GM12878 (cell line): ENCODE data around the gene HOXB2. TPM values are rescaled to one million over a fixed set of nuclear protein-coding genes. Genes with fewer than 3 reads are reported as not detected.
A peak's percentile ranks its signal among the peaks of the same experiment; 100 is the strongest.

ENCODE experiments used
- ATAC-seq: fragments of 200-7000 bp; cut with Tn5 transposase; 3 replicates; pipeline ENCODE4 v1.9.1; 2020; ENCODE audit warnings: mild to moderate bottlenecking, moderate library complexity
- BruUV-seq: library from RNA; stranded (reverse); fragments of 400-500 nt; replicated peaks from 2 replicates; lab custom pipeline; 2021; lab: Mats Ljungman, UMichigan
- CTCF ChIA-PET: fragments of 300-600 bp; sonication (Branson Sonifier 250); formaldehyde crosslinking; extraction: SDS; loops from one replicate; lab custom pipeline; 2021; ENCODE audit warnings: inconsistent platforms; lab: Yijun Ruan, JAX
- POLR2A ChIA-PET: fragments of 350-600 bp; formaldehyde crosslinking; extraction: SDS; loops from one replicate; lab custom pipeline; 2021; ENCODE audit warnings: inconsistent platforms; lab: Charles Lee
- RAD21 ChIA-PET: fragments of 300-600 bp; sonication (Branson Sonifier 250); formaldehyde crosslinking; loops from one replicate; lab custom pipeline; 2023; ENCODE audit warnings: antibody characterized with exemption; ENCODE audit not compliant: unreplicated experiment; lab: Charles Lee
- SMC1A ChIA-PET: fragments of 300-600 bp; sonication (Branson Sonifier 250); formaldehyde crosslinking; loops from one replicate; lab custom pipeline; 2023; ENCODE audit not compliant: unreplicated experiment, uncharacterized antibody; lab: Charles Lee
- DNase-seq: peaks from one replicate; pipeline ENCODE4 v3.0.0-alpha.2; 2011; ENCODE audit warnings: low read depth, low spot score
- FAIRE-seq: peaks from 3 replicates; lab custom pipeline; 2011; peaks lifted over from hg19 to GRCh38; lab: Jason Lieb, UNC
- H2AFZ ChIP-seq: 2 replicates; pipeline ENCODE4 v1.6.0; 2011; ENCODE audit warnings: low read depth, low read length, control low read depth; ENCODE audit not compliant: control insufficient read depth
- H3K27ac ChIP-seq: 2 replicates; pipeline ENCODE4 v1.5.1; 2011; ENCODE audit warnings: control low read depth; ENCODE audit not compliant: control insufficient read depth, insufficient read depth
- H3K27me3 ChIP-seq, 2 experiments: replicated peaks in 1 of 2; 2 replicates each; pipeline versions ENCODE4 v1.6.0 to v1.6.1; 2011; ENCODE audit warnings: low read length in 1 of 2; ENCODE audit not compliant: control insufficient read depth in 2 of 2, insufficient read depth in 2 of 2
- H3K36me3 ChIP-seq, 2 experiments: 2 replicates each; pipeline ENCODE4 v1.5.1; 2011; ENCODE audit warnings: low read length in 1 of 2; ENCODE audit not compliant: control insufficient read depth in 2 of 2, insufficient read depth in 2 of 2
- H3K4me1 ChIP-seq: 2 replicates; pipeline ENCODE4 v1.6.1; 2011; ENCODE audit warnings: mild to moderate bottlenecking, low read length, moderate library complexity, mixed read lengths; ENCODE audit not compliant: control insufficient read depth, insufficient read depth
- H3K4me2 ChIP-seq: 2 replicates; pipeline ENCODE4 v1.6.0; 2011; ENCODE audit warnings: control low read depth; ENCODE audit not compliant: control insufficient read depth, insufficient read depth
- H3K4me3 ChIP-seq: fragments of 200-600 bp; sonication (generic); 2 replicates; pipeline ENCODE4 v1.5.1; 2016
- H3K79me2 ChIP-seq: 2 replicates; pipeline ENCODE4 v1.6.0; 2011; ENCODE audit warnings: low read length; ENCODE audit not compliant: control insufficient read depth, insufficient read depth
- H3K9ac ChIP-seq: 2 replicates; pipeline ENCODE4 v1.8.0; 2011; ENCODE audit warnings: low read length, control low read depth, mixed read lengths; ENCODE audit not compliant: control insufficient read depth, insufficient read depth
- H3K9me3 ChIP-seq: replicated peaks from 3 replicates; pipeline ENCODE4 v1.5.1; 2011; ENCODE audit warnings: mild to moderate bottlenecking, low read length; ENCODE audit not compliant: control insufficient read depth, insufficient read depth
- H4K20me1 ChIP-seq: 2 replicates; pipeline ENCODE4 v1.6.0; 2011; ENCODE audit not compliant: control insufficient read depth, insufficient read depth
- CHD1 ChIP-seq: IDR thresholded peaks from 2 replicates; pipeline ENCODE4 v1.6.1; 2012; ENCODE audit warnings: low read depth, low read length, improper control_type of control experiment
- EGR1 ChIP-seq, 2 experiments: IDR thresholded peaks; 1 replicate in 1 of 2; 2 replicates in 1 of 2; pipeline ENCODE4 v1.6.1; 2011 to 2012; ENCODE audit warnings: low read depth in 2 of 2, low read length in 2 of 2, borderline replicate concordance in 1 of 2, mild to moderate bottlenecking in 1 of 2, moderate library complexity in 1 of 2
- POLR2AphosphoS2 ChIP-seq: IDR thresholded peaks from 2 replicates; pipeline ENCODE4 v1.6.1; 2011; ENCODE audit warnings: low read depth, mild to moderate bottlenecking, low read length, improper control_type of control experiment, moderate library complexity
- RB1 ChIP-seq: fragments of 450-650 bp; formaldehyde crosslinking; IDR thresholded peaks from 2 replicates; pipeline ENCODE4 v1.6.1; 2017; ENCODE audit warnings: mild to moderate bottlenecking, borderline replicate concordance
- SMARCA5 ChIP-seq: fragments of 450-650 bp; IDR thresholded peaks from 2 replicates; pipeline ENCODE4 v1.6.1; 2017; ENCODE audit warnings: mild to moderate bottlenecking
- TBL1XR1 ChIP-seq: IDR thresholded peaks from 2 replicates; pipeline ENCODE4 v1.6.1; 2012; ENCODE audit warnings: low read depth, low read length, improper control_type of control experiment
- WGBS: methylation state at CpG from one replicate; pipeline ENCODE4 v1.1.6; 2016; ENCODE audit warnings: low lambda C conversion rate; ENCODE audit not compliant: insufficient replicate concordance, insufficient coverage; ENCODE audit errors: missing lambda C conversion rate; 5-methylcytosine and 5-hydroxymethylcytosine counted together
- in situ Hi-C: fragments of 300-500 bp; cut with MboI; formaldehyde crosslinking; loops from 9 replicates; pipeline ENCODE4 v1.14.3; 2018; ENCODE audit warnings: mixed read lengths
- intact Hi-C: fragments of 100-400 bp; cut with micrococcal nuclease; formaldehyde crosslinking; loops from one replicate; pipeline ENCODE4 v1.14.2; 2022; ENCODE audit not compliant: unreplicated experiment
- polyA plus RNA-seq, 11 experiments: library from polyadenylated mRNA; depleted of rRNA in 4 of 11; unstranded in 6 of 11; stranded (reverse) in 5 of 11; fragments of >200 nt; fragmentation: Nextera tagmentation in 4 of 11; fragmentation: Illumina TruSeq in 1 of 11; extraction: Ambion mirVana in 4 of 11; extraction: Trizol in 1 of 11; gene quantifications; 1 replicate in 1 of 11; 2 replicates in 10 of 11; pipeline versions ENCODE4 v1.2.1 to v1.2.3, GENCODE V29; 2011 to 2016; ENCODE audit warnings: inconsistent platforms in 2 of 11, missing spikeins in 2 of 11, low read depth in 1 of 11
- total RNA-seq, 4 experiments: library from RNA; depleted of rRNA in 3 of 4; stranded (reverse); fragments of >200 nt in 3 of 4; fragmentation: Illumina TruSeq in 1 of 4; extraction: Trizol in 1 of 4; gene quantifications; 2 replicates each; pipeline versions ENCODE4 v1.2.1 to v1.2.3, GENCODE V29; 2013 to 2021
- TF ChIP-seq, protein P1 (sequence below): fragments of 450-650 bp; IDR thresholded peaks from 2 replicates; pipeline ENCODE4 v1.6.1; 2016; ENCODE audit warnings: mild to moderate bottlenecking, moderate library complexity, borderline replicate concordance

Gene HOXB2
- total and polyA plus RNA-seq, 10 of the 15 experiments (the other 5 are each of a cell fraction or from before 2014, with no cell fraction given), result 0.16 to 8.8 (median 2.3) TPM

DNA sequence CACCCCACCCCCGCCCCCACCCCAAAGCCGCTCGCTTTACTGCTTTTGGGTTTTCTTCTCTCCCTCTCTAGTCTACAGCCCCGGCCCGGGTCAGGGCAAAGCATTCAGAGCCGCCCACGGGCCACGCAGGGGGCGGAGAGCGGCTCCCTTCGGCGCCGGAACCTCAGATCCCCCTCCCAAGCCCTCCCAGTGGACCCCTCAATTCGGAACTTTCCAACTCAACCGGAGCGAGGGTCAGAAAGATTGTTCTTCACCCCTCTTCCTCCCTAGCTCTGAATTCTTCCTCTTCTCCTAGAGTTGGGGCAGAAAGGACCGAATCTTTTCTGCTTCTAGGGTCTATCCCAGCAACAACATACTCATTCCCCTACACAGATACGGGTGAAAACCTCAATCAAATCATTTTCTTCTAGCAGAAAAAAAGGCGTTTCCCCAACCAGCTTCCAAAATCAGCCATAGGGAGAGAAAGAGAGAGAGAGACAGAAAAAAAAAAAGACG lies 1.0 kb downstream of the HOXB2 start:
- no peaks in the 10 kb centered on the region for H3K36me3 ChIP-seq
- in situ Hi-C loops, result no loop called here
- CTCF ChIA-PET, result interaction anchor here (0.8 kb wide), 1 partner anchor 51 kb away, joined by 4 read pairs; no protein-coding TSS in a partner anchor
- H3K4me2 ChIP-seq, result peak overlapping the region; percentile 68
- no TSS peak for BruUV-seq
- peaks cover 0 to 4% of the 10 kb centered on the region in 2 experiments; a peak in 1 of 4 replicates for H3K27me3 ChIP-seq
- RAD21 ChIA-PET, result interaction anchor here (1.3 to 2.3 kb wide), 3 partner anchors 31 to 45 kb away, joined by 3 to 5 read pairs (median 4); no protein-coding TSS in a partner anchor
- H2AFZ ChIP-seq, result peak overlapping the region; percentile 67
- H3K4me3 ChIP-seq, result peak overlapping the region; percentile 69
- no peak for DNase-seq
- no peak for FAIRE-seq
- POLR2A ChIA-PET, result interaction anchor here (0.8 to 1.8 kb wide), 3 partner anchors 30 to 66 kb away, joined by 3 to 9 read pairs (median 5); no protein-coding TSS in a partner anchor
- peaks cover 7% of the 10 kb centered on the region for H3K4me1 ChIP-seq
- H3K79me2 ChIP-seq, result peaks cover 12% of the 10 kb centered on the region
- peak overlapping the region; percentile 77 for H3K9ac ChIP-seq
- no peaks in the 10 kb centered on the region for H3K9me3 ChIP-seq
- ATAC-seq, result peak; percentile 63
- intact Hi-C loops, result loop anchor here (2.0 to 5.0 kb wide), 2 partner anchors 33 to 52 kb away; no protein-coding TSS in a partner anchor
- H3K27ac ChIP-seq, result peak overlapping the region; percentile 49
- 1% methylated on average over 16 of the region's 20 CpGs for WGBS
- no peaks in the 10 kb centered on the region for H4K20me1 ChIP-seq
- TF ChIP-seq SMARCA5, result no peak
- 0 out of 3 replicates have a peak, but pooled peaks of 1 of the 2 experiments have one; percentile 50 for TF ChIP-seq EGR1 (IDR thresholded peaks at IDR 0.05; ENCODE audit: borderline replicate concordance in 1 of 2, low read depth in 2 of 2, low read length in 2 of 2)
- TF ChIP-seq, protein P1, sequence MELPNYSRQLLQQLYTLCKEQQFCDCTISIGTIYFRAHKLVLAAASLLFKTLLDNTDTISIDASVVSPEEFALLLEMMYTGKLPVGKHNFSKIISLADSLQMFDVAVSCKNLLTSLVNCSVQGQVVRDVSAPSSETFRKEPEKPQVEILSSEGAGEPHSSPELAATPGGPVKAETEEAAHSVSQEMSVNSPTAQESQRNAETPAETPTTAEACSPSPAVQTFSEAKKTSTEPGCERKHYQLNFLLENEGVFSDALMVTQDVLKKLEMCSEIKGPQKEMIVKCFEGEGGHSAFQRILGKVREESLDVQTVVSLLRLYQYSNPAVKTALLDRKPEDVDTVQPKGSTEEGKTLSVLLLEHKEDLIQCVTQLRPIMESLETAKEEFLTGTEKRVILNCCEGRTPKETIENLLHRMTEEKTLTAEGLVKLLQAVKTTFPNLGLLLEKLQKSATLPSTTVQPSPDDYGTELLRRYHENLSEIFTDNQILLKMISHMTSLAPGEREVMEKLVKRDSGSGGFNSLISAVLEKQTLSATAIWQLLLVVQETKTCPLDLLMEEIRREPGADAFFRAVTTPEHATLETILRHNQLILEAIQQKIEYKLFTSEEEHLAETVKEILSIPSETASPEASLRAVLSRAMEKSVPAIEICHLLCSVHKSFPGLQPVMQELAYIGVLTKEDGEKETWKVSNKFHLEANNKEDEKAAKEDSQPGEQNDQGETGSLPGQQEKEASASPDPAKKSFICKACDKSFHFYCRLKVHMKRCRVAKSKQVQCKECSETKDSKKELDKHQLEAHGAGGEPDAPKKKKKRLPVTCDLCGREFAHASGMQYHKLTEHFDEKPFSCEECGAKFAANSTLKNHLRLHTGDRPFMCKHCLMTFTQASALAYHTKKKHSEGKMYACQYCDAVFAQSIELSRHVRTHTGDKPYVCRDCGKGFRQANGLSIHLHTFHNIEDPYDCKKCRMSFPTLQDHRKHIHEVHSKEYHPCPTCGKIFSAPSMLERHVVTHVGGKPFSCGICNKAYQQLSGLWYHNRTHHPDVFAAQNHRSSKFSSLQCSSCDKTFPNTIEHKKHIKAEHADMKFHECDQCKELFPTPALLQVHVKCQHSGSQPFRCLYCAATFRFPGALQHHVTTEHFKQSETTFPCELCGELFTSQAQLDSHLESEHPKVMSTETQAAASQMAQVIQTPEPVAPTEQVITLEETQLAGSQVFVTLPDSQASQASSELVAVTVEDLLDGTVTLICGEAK, result no peak
- no peak for TF ChIP-seq TBL1XR1
- peak; percentile 78; the same call in 1 of the 2 replicates for TF ChIP-seq CHD1
- 0 out of 2 replicates have a peak, but pooled peaks have one; percentile 4 for TF ChIP-seq POLR2AphosphoS2
- no peak for TF ChIP-seq RB1
- TF ChIP-seq, all 136 proteins: peak for 3
- SMC1A ChIA-PET, result interaction anchor here (0.6 to 2.1 kb wide), 5 partner anchors 11 to 69 kb away, joined by 3 to 9 read pairs (median 3); no protein-coding TSS in a partner anchor
